Fibroblast of mammary gland (primary cell): Measurements from ENCODE around the gene RASSF7.

Experiments used
- DNase-seq: peaks from one replicate; pipeline ENCODE4 v3.0.0-alpha.2; 2010; ENCODE audit warnings: low read depth
- H3K4me3 ChIP-seq: 2 replicates; pipeline ENCODE4 v1.5.1; 2011; ENCODE audit warnings: low read depth, mild to moderate bottlenecking, low read length, moderate library complexity; ENCODE audit not compliant: control insufficient read depth
- TF ChIP-seq, protein P1 (sequence below): conservative IDR thresholded peaks from 2 replicates; pipeline ENCODE4 v1.5.1; 2011; ENCODE audit warnings: low read depth, low read length, inconsistent platforms; ENCODE audit not compliant: control insufficient read depth, insufficient read depth

Gene RASSF7

DNA sequence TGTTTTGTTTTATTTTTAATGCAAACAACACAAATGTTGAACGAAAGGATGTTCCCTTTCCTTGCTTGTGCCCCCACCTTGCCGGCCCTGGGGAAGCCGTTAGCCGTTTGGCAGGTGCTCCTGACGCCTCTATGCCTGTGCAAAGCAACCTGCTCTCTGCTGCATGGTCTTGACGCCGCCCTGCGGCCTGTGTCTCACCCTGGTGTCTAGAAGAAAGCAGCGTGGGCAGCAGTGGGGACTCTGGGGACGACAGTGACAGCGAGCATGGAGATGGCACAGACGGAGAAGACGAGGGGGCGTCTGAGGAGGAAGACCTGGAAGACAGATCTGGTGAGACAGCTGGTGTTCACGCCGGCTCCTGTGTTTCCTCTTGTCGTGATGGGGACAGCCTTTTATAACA lies 21.0 kb downstream of the RASSF7 start:
- TF ChIP-seq, protein P1, sequence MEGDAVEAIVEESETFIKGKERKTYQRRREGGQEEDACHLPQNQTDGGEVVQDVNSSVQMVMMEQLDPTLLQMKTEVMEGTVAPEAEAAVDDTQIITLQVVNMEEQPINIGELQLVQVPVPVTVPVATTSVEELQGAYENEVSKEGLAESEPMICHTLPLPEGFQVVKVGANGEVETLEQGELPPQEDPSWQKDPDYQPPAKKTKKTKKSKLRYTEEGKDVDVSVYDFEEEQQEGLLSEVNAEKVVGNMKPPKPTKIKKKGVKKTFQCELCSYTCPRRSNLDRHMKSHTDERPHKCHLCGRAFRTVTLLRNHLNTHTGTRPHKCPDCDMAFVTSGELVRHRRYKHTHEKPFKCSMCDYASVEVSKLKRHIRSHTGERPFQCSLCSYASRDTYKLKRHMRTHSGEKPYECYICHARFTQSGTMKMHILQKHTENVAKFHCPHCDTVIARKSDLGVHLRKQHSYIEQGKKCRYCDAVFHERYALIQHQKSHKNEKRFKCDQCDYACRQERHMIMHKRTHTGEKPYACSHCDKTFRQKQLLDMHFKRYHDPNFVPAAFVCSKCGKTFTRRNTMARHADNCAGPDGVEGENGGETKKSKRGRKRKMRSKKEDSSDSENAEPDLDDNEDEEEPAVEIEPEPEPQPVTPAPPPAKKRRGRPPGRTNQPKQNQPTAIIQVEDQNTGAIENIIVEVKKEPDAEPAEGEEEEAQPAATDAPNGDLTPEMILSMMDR = no peak
- no peak overlapping the region for H3K4me3 ChIP-seq

DNA sequence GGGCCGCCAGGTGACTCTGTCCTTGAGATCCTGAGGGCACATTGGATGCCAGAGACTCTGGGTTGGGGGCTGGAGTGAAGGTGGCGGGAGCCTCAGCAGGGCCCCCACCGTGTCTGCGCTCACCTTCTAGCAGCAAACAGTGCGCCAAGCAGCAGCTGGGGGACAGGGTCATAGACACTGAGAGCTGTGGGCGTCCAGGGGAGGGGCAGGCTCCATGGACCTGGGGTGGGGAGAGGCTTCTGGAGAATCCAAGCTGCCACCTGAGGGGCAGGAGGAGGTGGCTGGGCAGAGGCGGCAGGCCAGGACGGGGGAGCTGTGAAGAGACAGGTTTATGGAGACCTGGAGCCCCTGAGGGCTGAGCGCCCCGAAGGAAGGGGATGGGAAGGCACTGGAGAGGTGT lies 23.5 kb downstream of the RASSF7 start:
- TF ChIP-seq, protein P1 = no peak

More for the DNA sequence above, 21.0 kb downstream of the RASSF7 start:
- DNase-seq = no peak

DNA sequence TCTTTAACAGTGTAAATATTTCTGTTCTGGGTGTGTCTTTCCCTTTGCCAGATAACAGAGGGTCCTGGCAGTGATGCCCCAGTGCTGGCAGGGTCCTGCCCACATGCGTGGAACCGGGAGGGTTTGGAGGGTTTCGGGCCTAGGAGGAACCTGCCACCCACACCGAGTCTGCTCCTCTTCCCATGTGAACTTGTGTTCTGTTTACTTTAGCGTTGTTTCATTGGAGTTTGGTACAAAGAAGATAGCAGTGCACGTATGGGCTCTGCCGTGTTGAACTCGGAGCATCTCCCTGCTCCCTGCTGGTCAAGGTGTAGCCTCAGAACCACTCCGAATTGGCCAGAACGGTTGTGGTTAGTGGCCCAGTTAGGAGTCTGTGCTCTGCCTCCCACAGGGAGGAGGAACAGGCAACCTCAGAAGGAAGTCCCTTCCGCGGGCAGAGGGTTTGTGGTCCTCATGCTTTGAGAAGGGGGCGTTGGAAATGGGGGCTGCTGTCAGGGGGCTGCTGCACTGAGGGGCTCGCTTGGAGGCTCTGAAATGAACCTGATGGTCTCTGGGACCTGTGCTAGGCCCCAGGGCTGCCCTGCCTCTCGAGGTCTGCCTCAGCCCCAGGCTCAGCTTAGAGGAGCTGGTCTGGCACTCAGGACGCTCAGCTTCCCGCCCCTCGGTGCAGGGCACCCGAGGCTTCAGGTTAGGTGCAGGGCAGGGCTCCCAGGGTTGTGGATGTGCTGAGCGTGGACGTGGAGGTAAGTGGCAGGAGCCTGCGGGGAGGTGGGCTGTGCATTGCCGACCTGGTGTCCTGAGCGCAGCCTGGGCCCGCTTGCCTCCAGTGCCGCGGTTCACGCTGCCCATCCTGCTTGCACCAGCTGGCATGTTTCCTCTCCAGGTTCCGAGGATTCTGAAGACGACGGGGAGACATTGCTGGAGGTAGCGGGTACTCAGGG lies 25.9 kb downstream of the RASSF7 start:
- TF ChIP-seq, protein P1 = no peak
- H3K4me3 ChIP-seq = no peak overlapping the region
- no peak for DNase-seq

More for the DNA sequence above, 23.5 kb downstream of the RASSF7 start:
- no peak for DNase-seq
- no peak overlapping the region for H3K4me3 ChIP-seq

DNA sequence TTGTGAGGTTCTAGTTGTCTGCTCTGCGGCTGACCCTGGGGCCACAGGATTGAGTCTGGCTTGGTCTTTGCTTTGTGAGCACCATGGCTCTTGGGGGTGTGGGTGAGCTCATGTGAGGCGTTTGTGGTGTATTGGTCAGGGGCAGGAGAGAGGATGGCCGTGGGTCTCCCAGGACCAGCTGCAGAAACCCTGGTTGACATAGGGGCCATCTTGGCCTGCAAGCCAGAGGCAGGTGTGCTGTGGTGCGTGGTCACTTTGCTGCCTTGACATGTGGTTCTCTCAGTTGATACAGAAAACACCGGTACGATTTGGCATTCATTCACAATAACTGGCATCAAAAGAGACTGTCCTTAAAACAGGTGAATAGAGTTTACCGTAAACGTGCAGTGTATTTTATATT lies 26.8 kb downstream of the RASSF7 start:
- TF ChIP-seq, protein P1 = no peak
- DNase-seq = no peak
- no peak overlapping the region for H3K4me3 ChIP-seq

DNA sequence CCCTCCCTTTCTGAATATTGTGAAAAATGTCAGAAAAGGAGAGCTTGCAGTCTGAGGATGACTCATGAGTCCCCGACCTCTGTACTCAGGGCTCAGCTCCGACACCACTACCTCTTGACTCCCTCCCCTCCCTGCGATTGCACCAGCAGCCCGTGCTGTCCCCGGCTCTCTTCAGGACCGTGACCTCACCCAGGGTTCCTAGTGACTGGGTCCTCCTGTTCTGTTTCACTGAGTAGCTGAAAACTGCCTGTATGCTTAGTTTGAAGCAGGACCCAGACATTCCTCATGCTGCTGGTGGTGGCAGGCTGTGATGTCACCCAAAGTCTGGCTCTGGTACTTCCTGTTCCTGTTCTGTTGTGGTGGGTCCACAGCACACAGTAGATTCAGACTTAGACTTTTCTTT lies 27.2 kb downstream of the RASSF7 start:
- DNase-seq = peak; percentile 83
- no peak overlapping the region for H3K4me3 ChIP-seq
- TF ChIP-seq, protein P1 = no peak

DNA sequence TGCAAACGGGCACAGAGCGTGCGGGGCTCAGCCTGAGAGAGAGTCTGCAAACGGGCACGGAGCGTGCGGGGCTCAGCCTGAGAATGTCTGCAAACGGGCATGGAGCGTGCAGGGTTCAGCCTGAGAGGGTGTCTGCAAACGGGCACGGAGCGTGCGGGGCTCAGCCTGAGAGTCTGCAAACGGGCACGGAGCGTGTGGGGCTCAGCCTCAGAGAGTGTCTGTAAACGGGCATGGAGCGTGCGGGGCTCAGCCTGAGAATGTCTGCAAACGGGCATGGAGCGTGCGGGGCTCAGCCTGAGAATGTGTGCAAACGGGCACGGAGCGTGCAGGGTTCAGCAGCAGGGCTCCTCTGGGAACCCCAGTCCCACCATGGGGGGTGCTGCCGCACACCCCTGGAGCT lies 29.0 kb downstream of the RASSF7 start:
- TF ChIP-seq, protein P1 = no peak
- H3K4me3 ChIP-seq = no peak overlapping the region
- no peak for DNase-seq

DNA sequence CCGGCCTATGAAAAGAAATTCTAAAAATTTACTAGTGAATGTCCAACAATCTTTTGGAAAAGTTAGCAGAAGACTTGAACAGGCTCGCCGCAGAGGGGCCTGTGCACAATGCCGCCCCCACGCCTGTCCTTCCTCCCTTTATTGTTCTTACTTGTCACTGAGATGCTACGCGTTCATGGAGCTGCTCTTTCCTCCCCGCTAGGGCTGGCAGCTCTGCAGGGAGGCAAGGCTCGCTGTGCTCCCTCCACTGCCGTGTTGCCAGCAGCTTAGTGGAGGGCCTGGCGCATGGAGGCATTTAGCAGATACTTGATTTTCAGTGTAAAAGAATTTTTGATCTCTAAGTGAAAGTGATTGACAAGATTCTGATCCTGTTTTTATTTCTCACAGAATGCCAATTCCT lies 30.2 kb downstream of the RASSF7 start:
- no peak for DNase-seq
- TF ChIP-seq, protein P1 = no peak

More for the DNA sequence above, 30.2 kb downstream of the RASSF7 start:
- H3K4me3 ChIP-seq = no peak overlapping the region
